NB4 (cell line): ENCODE results near the gene PSMB3.

Source experiments
- POLR2A ChIP-seq: IDR thresholded peaks from 2 replicates; pipeline ENCODE4 v1.6.1; 2011; ENCODE audit warnings: mild to moderate bottlenecking; ENCODE audit not compliant: insufficient read length; ENCODE audit errors: extremely low read depth
- TF ChIP-seq, protein P1 (sequence below): IDR thresholded peaks from one replicate; pipeline ENCODE4 v1.5.1; 2012; ENCODE audit warnings: low read depth, low read length

- TF ChIP-seq, protein P1, sequence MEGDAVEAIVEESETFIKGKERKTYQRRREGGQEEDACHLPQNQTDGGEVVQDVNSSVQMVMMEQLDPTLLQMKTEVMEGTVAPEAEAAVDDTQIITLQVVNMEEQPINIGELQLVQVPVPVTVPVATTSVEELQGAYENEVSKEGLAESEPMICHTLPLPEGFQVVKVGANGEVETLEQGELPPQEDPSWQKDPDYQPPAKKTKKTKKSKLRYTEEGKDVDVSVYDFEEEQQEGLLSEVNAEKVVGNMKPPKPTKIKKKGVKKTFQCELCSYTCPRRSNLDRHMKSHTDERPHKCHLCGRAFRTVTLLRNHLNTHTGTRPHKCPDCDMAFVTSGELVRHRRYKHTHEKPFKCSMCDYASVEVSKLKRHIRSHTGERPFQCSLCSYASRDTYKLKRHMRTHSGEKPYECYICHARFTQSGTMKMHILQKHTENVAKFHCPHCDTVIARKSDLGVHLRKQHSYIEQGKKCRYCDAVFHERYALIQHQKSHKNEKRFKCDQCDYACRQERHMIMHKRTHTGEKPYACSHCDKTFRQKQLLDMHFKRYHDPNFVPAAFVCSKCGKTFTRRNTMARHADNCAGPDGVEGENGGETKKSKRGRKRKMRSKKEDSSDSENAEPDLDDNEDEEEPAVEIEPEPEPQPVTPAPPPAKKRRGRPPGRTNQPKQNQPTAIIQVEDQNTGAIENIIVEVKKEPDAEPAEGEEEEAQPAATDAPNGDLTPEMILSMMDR = no peak
- no peak for TF ChIP-seq POLR2A
These were observed 42.5 kb upstream of the PSMB3 start for GRCh38 chr17:38709864-38710603.
